NCI-H1105 treated with DMSO at 0.1 percent for 48 hours (cell line): Measurements from ENCODE around the gene TRMT6.

Experiments used
- DNase-seq: peaks from one replicate; lab custom pipeline; 2025; lab: John Stamatoyannopoulos, UW

The TRMT6 gene

DNA sequence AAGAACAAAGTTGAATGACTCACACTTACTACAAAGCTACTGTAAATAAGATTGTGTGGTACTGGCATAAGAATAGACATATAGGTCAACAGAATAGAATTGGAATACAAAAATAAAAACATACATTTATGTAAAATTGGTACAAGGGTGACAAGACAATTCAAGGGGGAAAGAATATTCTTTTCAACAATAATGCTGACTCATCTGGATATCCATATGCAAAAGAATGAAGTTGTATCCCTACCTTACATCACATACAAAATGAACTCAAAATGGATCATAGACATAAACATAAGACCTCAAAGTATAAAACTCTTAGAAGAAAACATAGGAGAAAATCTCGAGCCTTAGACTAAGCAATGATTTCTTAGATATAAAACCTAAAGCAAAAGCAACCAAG, 50.9 kb downstream of the TRMT6 start:
- DNase-seq, result no peak

DNA sequence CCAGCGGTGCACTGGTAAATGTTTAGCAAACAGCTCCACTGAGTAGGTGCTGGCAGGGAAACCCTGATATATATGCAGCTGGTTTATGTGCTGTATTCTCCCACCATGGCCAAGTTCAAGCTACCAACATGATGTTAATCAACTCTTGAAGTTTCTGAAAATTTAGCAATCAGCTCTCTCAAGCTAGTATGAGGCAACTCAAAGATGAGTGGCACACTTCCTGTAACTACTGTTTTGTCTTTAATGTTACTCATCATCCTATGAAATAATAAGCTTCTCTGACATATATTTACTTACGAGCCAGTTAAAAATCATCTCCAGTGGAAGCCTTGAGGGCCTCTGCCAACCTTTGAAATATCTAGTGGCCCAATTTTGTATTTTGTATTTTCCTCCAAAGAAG, 54.7 kb downstream of the TRMT6 start:
- no peak for DNase-seq

DNA sequence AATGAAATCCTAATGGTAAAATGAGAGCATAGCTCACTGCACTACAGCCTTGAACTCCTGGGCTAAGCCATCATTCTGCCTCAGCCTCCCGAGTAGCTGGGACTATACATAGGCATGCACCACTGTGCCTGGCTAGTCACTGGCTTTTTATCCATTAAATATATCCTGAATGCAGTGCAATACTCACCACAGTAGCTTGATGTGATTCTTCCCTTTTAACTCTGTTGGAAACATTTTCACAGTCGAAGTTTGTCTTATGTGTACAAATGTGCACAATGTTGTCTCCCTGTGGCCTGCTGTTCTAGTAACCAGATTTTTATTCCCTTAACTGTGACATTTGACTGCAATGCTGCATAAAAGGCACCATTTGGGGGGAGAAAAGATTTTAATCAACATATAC, 56.7 kb downstream of the TRMT6 start:
- no peak for DNase-seq

DNA sequence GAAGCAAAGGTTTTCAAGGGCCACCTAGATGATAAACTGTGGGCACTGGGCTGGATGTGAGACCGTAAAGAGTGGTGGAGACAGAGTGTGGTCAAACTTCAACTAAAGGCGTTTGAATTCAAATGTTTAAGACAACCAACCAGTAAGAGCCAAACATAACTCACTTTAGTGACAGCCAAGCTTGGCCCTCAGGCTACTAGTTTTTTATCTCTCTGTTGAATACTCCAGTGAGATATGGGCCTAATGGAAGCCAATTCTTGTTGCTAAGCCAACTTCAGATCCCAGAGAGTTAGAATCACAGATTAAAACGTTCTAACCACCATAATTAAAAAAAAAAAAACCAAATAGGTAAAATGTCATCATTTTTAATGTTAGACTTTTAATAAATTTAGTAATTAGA, 57.3 kb downstream of the TRMT6 start:
- DNase-seq, result no peak

DNA sequence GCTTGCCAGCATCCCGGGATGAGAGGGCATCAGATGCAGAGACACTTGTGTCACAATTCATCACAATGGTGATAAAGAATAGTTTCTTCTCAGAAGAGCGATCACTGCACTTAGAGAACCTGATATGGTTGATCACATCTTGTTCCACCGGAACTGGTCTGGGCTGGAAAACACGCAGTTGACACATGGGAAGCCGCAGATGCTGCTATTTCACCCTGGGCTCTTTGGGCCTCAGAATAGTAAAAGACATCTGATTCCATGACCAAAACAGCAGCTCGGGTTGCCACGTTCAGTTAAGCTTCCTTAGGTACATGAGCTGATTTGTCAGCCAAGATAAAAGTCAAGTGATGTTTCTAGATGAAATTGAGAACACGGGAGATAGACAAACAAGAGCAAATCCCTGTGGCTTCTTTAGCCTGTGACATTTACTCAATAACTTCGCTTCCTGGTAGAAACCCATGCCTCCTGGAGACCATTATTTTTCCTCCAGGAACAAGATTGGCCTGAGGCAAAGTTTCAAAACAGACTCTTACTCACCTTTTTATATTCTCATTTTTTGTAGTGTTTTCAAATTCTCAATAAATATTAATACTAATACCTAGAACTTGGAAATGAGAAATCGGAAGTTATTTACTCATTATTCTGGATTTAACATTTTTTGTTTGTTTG, 59.4 kb downstream of the TRMT6 start:
- no peak for DNase-seq

DNA sequence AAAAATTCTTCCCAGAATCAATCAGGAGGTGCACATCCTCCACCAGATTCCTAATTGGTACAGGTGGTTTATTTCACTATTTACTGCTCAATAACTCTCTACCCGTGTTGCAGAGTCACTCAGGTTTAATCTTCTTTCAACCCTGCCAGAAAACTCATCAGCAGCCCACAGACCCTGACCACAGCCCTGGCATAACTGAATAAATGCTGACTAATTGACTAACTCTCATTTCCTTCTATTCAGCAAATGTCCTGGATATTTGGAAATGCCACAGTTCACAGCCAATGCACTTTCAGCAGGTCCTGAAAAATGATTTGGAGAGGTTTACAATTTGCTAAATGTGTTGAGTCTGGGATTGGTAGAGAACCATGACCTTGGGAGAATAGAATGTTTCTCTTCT, 62.3 kb downstream of the TRMT6 start:
- no peak for DNase-seq

DNA sequence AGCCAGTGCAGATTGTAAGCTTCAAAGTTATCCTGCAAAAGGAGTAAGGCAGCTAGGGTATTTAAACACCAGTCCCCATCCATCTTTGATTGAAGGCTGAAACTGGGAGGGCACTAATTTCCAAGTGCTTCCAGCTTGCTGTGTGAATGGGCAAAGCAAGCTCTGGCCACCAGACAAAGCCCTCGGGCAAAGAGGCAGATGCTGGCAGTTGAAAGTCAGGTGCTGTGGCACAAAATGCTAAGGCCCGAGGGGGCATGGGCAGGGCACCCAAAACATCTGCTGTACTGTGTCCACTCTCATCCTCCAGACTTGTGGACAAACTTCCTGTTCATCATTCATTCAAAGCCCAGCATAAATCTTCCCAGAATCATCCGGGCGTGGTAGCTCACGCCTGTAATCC, 62.9 kb downstream of the TRMT6 start:
- DNase-seq, result no peak
